Type B pancreatic cell (in vitro differentiated cells): ENCODE data around the gene COA7. TPM values are rescaled to one million over a fixed set of nuclear protein-coding genes. Genes with fewer than 3 reads are reported as not detected.

Experiments
- DNase-seq: peaks from one replicate; pipeline ENCODE4 v3.0.0; 2021; ENCODE audit warnings: mixed read lengths; ENCODE audit not compliant: unreplicated experiment; ENCODE audit errors: extremely low spot score
- H3K27ac Mint-ChIP-seq: 2 replicates; pipeline ENCODE4 v1.8.0; 2021; ENCODE audit warnings: mild to moderate bottlenecking, mixed read lengths
- H3K27me3 Mint-ChIP-seq: 2 replicates; pipeline ENCODE4 v1.8.0; 2021; ENCODE audit warnings: mixed read lengths
- H3K36me3 Mint-ChIP-seq: 2 replicates; pipeline ENCODE4 v1.8.0; 2021; ENCODE audit warnings: mixed read lengths
- H3K4me1 Mint-ChIP-seq: one replicate; pipeline ENCODE4 v1.8.0; 2021; ENCODE audit warnings: mixed read lengths; ENCODE audit not compliant: unreplicated experiment
- H3K4me3 Mint-ChIP-seq: 2 replicates; pipeline ENCODE4 v1.8.0; 2021; ENCODE audit warnings: mild to moderate bottlenecking, mixed read lengths
- H3K9me3 Mint-ChIP-seq: 2 replicates; pipeline ENCODE4 v1.8.0; 2021; ENCODE audit warnings: mixed read lengths
- total RNA-seq: library from RNA; stranded (reverse); gene quantifications from 2 replicates; pipeline ENCODE4 v1.2.1, GENCODE V29; 2021; ENCODE audit warnings: low replicate concordance
- TF ChIP-seq, protein P1 (sequence below): fragments of 200-600 bp; sonication (generic); conservative IDR thresholded peaks from 2 replicates; pipeline ENCODE4 v1.5.0; 2021; ENCODE audit warnings: antibody characterized with exemption, mild to moderate bottlenecking

COA7 gene
- total RNA-seq, 1 donor from 2014 or later: 27.9 TPM

DNA sequence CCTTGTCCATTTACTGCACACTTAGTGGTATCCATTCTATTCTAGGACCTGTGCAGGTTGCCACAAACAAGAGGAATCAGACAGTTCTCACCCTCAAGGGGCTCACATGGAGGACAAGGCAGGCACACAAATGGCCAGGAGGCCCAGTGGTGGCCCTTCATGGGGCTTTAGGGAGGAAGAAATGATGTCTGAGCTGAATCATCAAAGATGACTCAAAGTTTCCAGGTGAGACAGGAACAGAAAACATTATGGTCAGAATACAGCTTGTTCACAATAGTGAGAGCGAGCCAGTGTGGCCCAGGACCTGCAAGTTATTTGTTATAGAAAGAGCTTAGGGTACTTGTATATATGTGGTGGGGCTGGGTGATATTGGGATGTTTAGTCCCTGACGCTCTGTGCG is 38.8 kb downstream of the COA7 start:
- Mint-ChIP-seq H3K36me3 (no peaks in the 10 kb centered on the region), H3K4me3 (no peak overlapping the region), H3K27me3 (no peaks in the 10 kb centered on the region), H3K4me1 (peaks cover 30% of the 10 kb centered on the region), H3K9me3 (no peaks in the 10 kb centered on the region), H3K27ac (peak overlapping the region; percentile 10)
- TF ChIP-seq, protein P1, sequence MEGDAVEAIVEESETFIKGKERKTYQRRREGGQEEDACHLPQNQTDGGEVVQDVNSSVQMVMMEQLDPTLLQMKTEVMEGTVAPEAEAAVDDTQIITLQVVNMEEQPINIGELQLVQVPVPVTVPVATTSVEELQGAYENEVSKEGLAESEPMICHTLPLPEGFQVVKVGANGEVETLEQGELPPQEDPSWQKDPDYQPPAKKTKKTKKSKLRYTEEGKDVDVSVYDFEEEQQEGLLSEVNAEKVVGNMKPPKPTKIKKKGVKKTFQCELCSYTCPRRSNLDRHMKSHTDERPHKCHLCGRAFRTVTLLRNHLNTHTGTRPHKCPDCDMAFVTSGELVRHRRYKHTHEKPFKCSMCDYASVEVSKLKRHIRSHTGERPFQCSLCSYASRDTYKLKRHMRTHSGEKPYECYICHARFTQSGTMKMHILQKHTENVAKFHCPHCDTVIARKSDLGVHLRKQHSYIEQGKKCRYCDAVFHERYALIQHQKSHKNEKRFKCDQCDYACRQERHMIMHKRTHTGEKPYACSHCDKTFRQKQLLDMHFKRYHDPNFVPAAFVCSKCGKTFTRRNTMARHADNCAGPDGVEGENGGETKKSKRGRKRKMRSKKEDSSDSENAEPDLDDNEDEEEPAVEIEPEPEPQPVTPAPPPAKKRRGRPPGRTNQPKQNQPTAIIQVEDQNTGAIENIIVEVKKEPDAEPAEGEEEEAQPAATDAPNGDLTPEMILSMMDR: no peak
- DNase-seq: no peak

GRCh38 chr1:52658795-52659194 is 39.4 kb downstream of the COA7 start:
- Mint-ChIP-seq H3K4me3 (no peak overlapping the region), H3K27me3 (no peaks in the 10 kb centered on the region), H3K4me1 (peaks cover 28% of the 10 kb centered on the region), H3K9me3 (no peaks in the 10 kb centered on the region), H3K36me3 (no peaks in the 10 kb centered on the region), H3K27ac (no peak overlapping the region)
- DNase-seq: no peak
- TF ChIP-seq, protein P1: no peak

GRCh38 chr1:52657702-52658101 is 40.4 kb downstream of the COA7 start:
- H3K4me1 Mint-ChIP-seq: peaks cover 19% of the 10 kb centered on the region
- no peaks in the 10 kb centered on the region for H3K27me3 Mint-ChIP-seq
- TF ChIP-seq, protein P1: no peak
- no peaks in the 10 kb centered on the region for H3K9me3 Mint-ChIP-seq
- DNase-seq: no peak
- no peaks in the 10 kb centered on the region for H3K36me3 Mint-ChIP-seq
- no peak overlapping the region for H3K4me3 Mint-ChIP-seq
- H3K27ac Mint-ChIP-seq: no peak overlapping the region

- TF ChIP-seq, protein P1: no peak
- Mint-ChIP-seq H3K4me3 (no peak overlapping the region), H3K4me1 (no peaks in the 10 kb centered on the region), H3K27ac (no peak overlapping the region), H3K36me3 (no peaks in the 10 kb centered on the region), H3K27me3 (no peaks in the 10 kb centered on the region), H3K9me3 (no peaks in the 10 kb centered on the region)
- no peak for DNase-seq
Measured at GRCh38 chr1:52654063-52654462, 44.1 kb downstream of the COA7 start.

DNA sequence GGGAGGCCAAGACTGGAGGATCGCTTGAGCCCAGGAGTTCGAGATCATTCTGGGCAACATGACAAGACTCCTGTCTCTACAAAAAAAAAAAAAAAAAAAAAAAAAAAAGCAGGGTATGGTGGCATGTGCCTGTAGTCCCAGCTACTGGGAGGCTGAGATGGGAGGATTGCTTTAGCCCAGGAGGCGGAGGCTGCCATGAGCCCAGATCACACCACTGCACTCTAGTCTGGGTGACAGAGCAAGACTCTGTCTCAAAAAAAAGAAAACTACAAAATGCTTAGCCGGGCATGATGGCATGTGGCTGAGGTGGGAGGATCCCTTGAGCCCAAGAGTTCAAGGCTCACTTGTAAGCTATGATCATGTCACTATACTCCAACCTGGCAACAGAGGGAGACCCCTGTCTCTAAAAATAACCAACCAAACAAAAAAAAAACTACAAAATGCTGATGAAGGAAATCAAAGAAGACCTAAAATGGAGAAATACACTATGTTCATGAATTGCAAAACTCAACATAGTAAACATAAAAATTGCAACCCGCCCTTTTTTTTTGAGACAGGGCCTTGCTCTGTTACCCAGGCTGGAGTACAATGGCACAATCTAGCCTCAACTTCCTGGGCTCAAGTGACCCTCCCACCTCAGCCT is 44.8 kb downstream of the COA7 start:
- no peak overlapping the region for H3K27ac Mint-ChIP-seq
- no peaks in the 10 kb centered on the region for H3K27me3 Mint-ChIP-seq
- no peak overlapping the region for H3K4me3 Mint-ChIP-seq
- H3K4me1 Mint-ChIP-seq: no peaks in the 10 kb centered on the region
- no peaks in the 10 kb centered on the region for H3K36me3 Mint-ChIP-seq
- TF ChIP-seq, protein P1: no peak
- DNase-seq: no peak
- no peaks in the 10 kb centered on the region for H3K9me3 Mint-ChIP-seq
